Measurements from ENCODE around the gene CSTPP1.
A peak's percentile ranks its signal among the peaks of the same experiment; 100 is the strongest.

CSTPP1 gene

GRCh38 chr11:47165253-47165840 is 228.8 kb downstream of the CSTPP1 start:
- DNase-seq = no peak

DNA sequence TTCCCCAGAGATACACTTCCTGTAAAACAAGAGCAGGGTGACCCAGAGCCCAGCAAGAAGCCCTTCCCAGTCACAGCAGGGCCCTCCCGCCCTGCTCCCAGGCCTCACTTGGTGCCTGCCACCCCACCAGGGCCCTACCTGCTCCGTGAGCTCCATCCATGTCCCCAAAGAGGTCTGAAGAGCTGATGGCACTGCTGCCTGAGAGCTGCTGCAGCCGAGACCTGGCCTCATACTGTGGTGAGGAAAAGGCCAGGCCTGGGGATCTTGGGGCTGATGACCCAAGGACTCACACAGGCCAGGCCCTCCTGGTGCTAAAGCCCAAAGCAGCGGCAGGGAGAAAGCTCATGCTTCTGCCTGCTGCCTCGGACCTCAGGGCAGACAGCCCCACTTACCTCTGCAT is 229.8 kb downstream of the CSTPP1 start:
- no peak for DNase-seq

DNA sequence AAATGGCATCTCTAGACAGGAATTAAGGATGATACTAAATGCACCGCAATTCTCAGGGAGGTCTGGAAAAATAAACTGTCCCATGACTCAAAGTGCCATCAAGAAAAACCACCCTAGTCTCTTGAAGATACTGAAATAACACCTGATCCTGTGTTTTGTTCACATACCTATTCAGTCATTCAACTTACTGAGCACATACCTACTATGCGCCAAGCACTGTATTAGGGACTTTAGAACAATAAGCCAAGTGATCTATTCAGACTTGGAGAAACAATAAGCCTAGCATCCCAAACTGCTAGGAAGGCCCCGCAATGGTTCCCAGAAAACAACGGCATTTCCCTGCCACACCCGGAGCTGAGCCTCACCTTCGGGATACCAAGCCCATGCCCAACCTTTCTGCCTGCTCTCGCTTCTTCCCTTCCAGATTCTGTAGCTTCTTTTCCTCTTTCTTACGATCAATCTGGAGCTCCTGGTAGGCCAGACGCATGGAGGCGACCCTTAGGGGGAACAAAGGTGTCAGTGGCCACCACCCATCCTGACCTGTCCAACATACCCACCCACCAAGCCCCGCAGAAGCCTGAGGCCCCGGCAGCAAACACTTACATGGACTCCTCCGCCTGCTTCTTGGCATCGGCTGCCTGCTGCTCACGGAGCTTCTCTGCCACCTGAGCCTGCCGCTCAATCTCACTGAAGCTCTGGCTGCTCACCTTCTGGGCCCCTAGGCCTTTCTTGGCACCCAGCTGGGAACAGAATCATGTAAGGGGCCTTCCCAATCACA is 234.7 kb downstream of the CSTPP1 start:
- no peak for DNase-seq

DNA sequence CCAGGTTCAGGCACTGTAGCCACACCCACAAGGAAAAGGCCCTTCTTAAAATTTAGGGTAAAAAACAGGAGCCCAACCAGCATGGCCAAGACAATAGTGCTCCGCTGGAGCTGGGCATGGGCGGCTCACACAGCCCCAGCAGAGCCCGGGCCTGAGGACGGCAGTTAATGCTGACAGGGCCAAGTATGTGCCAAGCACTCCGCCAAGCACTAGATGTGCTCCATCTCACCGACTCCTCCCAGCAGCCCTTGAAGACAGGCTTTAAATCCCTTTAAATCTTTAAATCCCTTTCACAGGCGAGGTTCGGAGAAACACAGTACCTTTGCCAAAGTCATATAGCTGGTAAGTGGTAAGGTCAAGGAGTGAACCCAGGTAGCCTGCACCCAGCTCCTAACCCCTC is 235.3 kb downstream of the CSTPP1 start:
- DNase-seq = no peak

DNA sequence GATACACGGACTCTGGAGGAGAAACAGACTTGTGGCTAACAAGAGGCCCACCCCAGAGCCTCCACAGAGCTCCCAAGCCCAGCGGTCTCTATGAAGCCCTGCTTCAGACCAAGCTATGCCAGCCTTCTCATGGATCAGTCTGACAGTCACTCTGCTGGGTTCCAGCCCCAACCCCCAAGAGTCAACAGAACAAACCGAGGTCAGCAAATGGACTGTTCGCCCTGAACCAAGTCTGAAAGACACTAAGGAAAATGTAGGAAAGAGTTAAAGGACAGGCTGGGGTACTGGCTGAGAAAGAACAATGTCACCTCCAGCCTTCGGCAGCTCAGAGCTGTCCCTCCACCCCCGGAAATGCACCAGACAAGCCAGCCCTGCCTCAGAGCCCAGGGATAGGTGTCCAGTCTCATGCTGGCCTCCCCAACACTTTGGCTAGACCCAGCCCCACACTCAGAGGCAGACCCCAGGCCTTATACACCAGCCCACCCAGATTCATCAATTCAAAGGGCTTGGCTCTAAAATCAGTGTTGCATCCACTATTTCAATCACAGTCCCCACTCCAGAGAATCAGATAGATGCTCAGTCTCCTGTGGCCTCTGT is 236.3 kb downstream of the CSTPP1 start:
- DNase-seq = no peak

- DNase-seq = no peak
These were observed 239.3 kb downstream of the CSTPP1 start for GRCh38 chr11:47175746-47176327.

DNA sequence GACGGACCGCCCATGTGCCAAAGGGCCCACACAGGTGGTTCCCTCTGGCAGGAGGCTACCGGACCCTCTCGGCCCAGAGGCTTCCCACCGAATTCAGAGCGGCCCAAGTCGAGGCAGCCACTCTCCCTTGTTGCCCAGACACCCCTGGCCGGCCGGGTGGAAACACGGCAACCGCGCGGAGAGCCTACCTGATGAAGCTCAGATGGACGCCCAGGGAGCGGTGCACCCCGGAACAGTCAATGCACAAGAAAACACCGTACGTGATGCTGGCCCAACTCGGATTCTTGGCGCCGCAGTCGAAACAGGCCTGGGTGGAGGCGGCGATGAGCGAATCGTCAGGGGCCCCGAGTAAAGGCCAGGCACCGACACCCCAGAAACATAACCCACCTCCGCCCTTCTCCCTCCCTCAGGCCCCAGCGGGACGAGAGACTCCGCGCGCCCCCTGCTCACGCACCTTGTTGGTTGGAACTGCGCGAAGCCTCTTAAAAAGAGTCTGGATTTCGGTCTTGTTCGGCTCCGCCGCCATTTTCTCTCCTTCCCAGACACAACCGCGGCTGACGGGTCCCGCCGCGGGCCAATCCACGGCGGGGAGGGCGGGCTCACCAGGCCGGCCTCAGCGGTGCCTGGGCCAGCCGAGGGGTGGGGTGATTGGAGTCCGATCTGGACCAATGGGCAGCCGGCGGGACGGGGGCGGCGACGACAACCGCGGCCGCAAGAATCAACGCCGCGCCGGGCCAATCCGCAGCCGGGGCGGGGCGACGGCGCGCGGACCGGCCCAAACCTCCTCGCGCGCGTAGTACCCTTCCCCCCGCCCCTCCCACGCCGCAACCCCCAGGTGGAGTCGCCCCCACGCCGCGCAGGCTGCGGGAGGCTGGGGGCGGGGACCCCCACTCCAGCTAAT is 240.0 kb downstream of the CSTPP1 start, which contains the start of gene ARFGAP2:
Gene ARFGAP2, minus strand, starts transcription at position 552 of the 901 bp plus-strand sequence. Its CDS starts 26 bp downstream, at position 526.
- peak; percentile 90 to 96 for DNase-seq

- peak; percentile 55 to 71 for DNase-seq
These were observed 240.8 kb downstream of the CSTPP1 start for GRCh38 chr11:47177229-47177845.

- DNase-seq = no peak
These were observed 241.3 kb downstream of the CSTPP1 start for GRCh38 chr11:47177846-47178245.

GRCh38 chr11:47178316-47178715 is 241.8 kb downstream of the CSTPP1 start:
- DNase-seq = no peak

DNA sequence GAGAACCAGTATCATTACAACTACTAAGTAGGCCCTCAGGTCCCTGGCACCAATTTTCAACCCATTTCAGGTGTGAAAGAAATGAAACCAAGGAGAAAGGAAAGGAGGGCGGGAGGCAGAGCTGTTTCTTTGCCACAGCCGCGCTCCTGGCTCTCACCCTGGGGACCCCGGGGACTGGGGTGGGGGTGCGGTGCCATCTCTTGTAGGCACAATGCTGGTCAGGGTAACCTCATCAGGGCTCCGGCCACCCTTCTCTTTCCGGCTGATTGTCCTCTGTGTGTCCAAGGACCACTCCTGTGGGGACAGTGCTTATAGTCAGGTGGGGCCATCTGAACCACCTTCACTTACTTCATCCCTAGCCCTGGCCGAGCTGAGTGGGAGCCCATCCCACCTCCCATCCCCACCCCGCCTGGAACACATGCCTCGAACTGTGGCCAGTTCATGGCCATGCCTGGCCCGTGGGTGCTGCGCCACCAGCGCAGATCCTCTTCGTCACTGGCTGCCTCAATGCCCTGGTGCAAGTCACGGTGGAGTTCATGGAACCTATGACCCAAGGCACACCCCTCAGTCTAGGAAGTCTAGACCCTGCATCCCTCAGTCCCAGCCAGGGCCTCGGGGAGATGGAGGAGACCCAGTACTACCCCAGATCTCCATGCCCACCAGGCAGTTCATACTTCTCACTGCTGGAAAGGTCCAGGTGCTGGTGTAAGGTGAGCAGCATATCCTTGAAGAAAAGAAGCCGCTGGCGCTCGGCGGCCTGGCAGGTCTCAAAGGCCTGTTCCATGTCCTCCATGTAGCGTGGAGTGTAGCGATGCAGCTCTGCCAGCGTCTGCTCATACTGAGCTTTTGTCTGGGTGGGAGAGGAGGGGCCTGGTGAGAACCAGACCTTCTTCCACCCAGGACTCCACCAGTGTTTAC is 242.4 kb downstream of the CSTPP1 start:
- no peak for DNase-seq

DNA sequence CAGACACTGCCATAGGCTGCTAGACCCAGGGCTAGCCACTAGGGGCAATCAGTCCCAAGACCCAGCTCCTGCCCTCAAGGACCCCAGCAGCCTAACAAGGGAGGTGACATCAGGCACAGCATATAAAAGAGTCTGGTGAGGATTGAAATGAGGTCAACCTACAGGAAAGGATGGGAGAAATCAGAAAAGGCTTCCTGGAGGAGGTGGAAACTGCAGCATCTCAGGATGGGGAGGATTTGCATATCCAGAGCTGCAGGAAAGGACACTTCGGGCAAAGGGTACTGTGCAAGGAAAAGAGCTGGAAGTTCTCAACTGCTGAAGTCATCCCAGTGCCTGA is 243.1 kb downstream of the CSTPP1 start:
- no peak for DNase-seq

- no peak for DNase-seq
These were observed 243.6 kb downstream of the CSTPP1 start for GRCh38 chr11:47180006-47180787.

DNA sequence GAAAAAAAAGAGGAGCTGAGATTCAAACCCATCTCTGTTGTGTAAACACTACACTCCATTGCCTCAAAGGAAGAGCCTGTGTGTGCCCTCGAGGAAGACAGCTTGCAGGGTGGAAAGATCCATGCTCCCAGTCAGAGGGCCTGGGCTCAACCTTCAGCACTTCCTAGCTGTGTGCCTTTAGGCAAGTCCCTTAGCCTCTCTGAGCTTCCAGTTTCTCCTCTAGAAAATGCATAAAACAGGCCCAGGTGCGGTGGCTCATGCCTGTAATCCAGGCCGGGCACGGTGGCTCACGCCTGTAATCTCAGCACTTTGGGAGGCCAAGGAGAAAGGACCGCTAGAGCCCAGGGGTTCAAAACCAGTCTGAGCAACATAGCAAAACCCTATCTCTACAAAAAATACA is 244.7 kb downstream of the CSTPP1 start:
- no peak for DNase-seq

DNA sequence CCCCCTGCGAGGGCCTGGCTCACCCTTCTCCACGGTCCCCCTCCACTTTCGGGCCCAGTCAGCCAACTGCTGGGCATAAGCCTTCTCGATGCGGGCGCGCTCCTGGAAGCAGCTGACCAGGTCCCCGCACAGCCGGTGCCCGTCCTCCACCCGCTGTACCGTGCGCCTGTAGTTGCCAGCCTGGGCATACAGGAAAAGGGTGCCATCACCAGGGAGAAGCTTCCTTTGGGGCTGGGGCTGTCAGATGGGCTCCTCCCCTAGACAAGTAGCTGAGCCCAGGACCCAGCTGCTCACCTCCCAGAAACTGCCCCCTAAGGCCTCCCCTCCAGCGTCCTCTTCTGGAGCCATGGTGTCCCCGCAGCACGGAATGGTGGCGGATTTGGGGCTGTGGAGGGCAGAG is 245.8 kb downstream of the CSTPP1 start:
- no peak for DNase-seq

DNA sequence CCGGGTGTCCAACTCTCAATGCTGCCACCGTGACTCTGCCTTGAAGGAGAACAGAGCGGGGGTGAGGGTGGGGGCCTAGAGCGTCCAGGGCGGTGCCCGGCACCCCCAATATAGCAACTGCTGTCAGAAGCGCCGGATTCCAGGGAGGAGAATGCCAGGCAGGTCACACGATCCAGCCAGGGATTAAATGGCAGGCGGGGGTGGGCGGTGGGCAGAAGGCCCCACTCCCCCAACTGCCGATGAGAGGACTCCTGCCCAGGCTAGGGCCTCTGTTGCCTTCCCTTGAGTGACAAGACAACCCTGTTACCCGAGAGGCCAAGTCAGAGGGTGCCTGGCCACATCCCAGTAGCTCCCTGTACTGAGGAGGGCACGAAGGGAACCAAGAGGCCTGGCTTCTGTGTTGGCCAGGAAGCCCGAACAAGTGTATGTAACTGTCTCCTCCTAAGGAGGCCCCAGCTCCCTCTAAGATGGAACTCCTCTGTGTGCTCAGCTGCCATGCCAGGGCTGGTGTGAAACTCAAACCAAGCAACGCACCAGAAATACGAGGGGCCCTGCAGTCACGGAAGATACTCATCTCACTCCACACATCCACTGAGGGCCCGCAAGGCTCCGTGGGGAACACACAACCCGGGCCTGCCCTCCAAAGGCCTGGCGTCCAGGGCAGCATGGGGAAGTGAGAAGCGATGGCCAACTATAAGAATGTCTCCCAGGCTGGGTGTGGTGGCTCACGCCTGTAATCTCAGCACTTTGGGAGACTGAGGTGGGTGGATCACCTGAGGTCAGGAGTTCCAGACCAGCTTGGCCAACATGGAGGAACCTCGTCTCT is 246.7 kb downstream of the CSTPP1 start:
- DNase-seq = no peak

GRCh38 chr11:47183969-47184368 is 247.4 kb downstream of the CSTPP1 start:
- DNase-seq = no peak

- no peak for DNase-seq
These were observed 248.2 kb downstream of the CSTPP1 start for GRCh38 chr11:47184711-47185304.

Measured in NCI-H1930 (cell line).